Measurements from ENCODE around the gene VPS35. TPM values are rescaled to one million over a fixed set of nuclear protein-coding genes. Genes with fewer than 3 reads are reported as not detected.

The VPS35 gene
- total RNA-seq, 1 donor from 2014 or later: 111 TPM

GRCh38 chr16:46613352-46613751, 75.6 kb downstream of the VPS35 start:
- DNase-seq: no peak
- Mint-ChIP-seq H3K36me3 (ENCODE audit: unreplicated experiment) (no peaks in the 10 kb centered on the region), H3K4me1 (ENCODE audit: low read depth, unreplicated experiment) (no peaks in the 10 kb centered on the region), H3K27me3 (ENCODE audit: unreplicated experiment) (no peaks in the 10 kb centered on the region), H3K9me3 (ENCODE audit: unreplicated experiment) (no peaks in the 10 kb centered on the region), H3K4me3 (ENCODE audit: unreplicated experiment) (no peak overlapping the region), H3K27ac (ENCODE audit: unreplicated experiment) (no peak overlapping the region)
- no peak for TF ChIP-seq CTCF (IDR thresholded peaks at IDR 0.05; ENCODE audit: partially characterized antibody, unreplicated experiment)

GRCh38 chr16:46612121-46612520, 76.9 kb downstream of the VPS35 start:
- DNase-seq: no peak
- Mint-ChIP-seq H3K9me3 (ENCODE audit: unreplicated experiment) (no peaks in the 10 kb centered on the region), H3K36me3 (ENCODE audit: unreplicated experiment) (no peaks in the 10 kb centered on the region), H3K4me1 (ENCODE audit: low read depth, unreplicated experiment) (no peaks in the 10 kb centered on the region), H3K27ac (ENCODE audit: unreplicated experiment) (no peak overlapping the region), H3K27me3 (ENCODE audit: unreplicated experiment) (no peaks in the 10 kb centered on the region), H3K4me3 (ENCODE audit: unreplicated experiment) (no peak overlapping the region)
- TF ChIP-seq CTCF (IDR thresholded peaks at IDR 0.05; ENCODE audit: partially characterized antibody, unreplicated experiment): no peak

- no peaks in the 10 kb centered on the region for H3K27me3 Mint-ChIP-seq (ENCODE audit: unreplicated experiment)
- no peaks in the 10 kb centered on the region for H3K4me1 Mint-ChIP-seq (ENCODE audit: low read depth, unreplicated experiment)
- H3K9me3 Mint-ChIP-seq (ENCODE audit: unreplicated experiment): no peaks in the 10 kb centered on the region
- H3K27ac Mint-ChIP-seq (ENCODE audit: unreplicated experiment): no peak overlapping the region
- no peak for DNase-seq
- no peaks in the 10 kb centered on the region for H3K36me3 Mint-ChIP-seq (ENCODE audit: unreplicated experiment)
- peak; percentile 26 for TF ChIP-seq CTCF (IDR thresholded peaks at IDR 0.05; ENCODE audit: partially characterized antibody, unreplicated experiment)
- H3K4me3 Mint-ChIP-seq (ENCODE audit: unreplicated experiment): no peak overlapping the region
Observed at GRCh38 chr16:46607529-46607928, 81.4 kb downstream of the VPS35 start.

GRCh38 chr16:46606231-46606630, 82.7 kb downstream of the VPS35 start:
- no peak overlapping the region for H3K4me3 Mint-ChIP-seq (ENCODE audit: unreplicated experiment)
- DNase-seq: no peak
- H3K27ac Mint-ChIP-seq (ENCODE audit: unreplicated experiment): no peak overlapping the region
- no peak for TF ChIP-seq CTCF (IDR thresholded peaks at IDR 0.05; ENCODE audit: partially characterized antibody, unreplicated experiment)
- no peaks in the 10 kb centered on the region for H3K36me3 Mint-ChIP-seq (ENCODE audit: unreplicated experiment)
- no peaks in the 10 kb centered on the region for H3K27me3 Mint-ChIP-seq (ENCODE audit: unreplicated experiment)
- no peaks in the 10 kb centered on the region for H3K9me3 Mint-ChIP-seq (ENCODE audit: unreplicated experiment)
- no peaks in the 10 kb centered on the region for H3K4me1 Mint-ChIP-seq (ENCODE audit: low read depth, unreplicated experiment)

Other genes starting within 250 kb of the VPS35 start
- gene SHCBP1, start 67.8 kb downstream of the VPS35 start, total RNA-seq (ENCODE audit: unreplicated experiment): 2.4 TPM
- 30.1 TPM for gene ORC6, start 481 bp upstream of the VPS35 start, total RNA-seq (ENCODE audit: unreplicated experiment)
- 0.49 TPM for gene MYLK3, start 59.2 kb upstream of the VPS35 start, total RNA-seq (ENCODE audit: unreplicated experiment)
- 15.8 TPM for gene C16orf87, start 142.0 kb upstream of the VPS35 start, total RNA-seq (ENCODE audit: unreplicated experiment)
- gene GPT2, start 195.2 kb upstream of the VPS35 start, total RNA-seq (ENCODE audit: unreplicated experiment): 70.7 TPM